ENCODE results near the gene CLDN9. TPM values are rescaled to one million over a fixed set of nuclear protein-coding genes. Genes with fewer than 3 reads are reported as not detected.
"Not testable (repeated sequence)": the region's sequence is repeated elsewhere in the genome, so short reads cannot be mapped to it uniquely, and the experiment has no call there.

The CLDN9 gene
- total RNA-seq, 2 experiments from 2014 or later, result not detected

DNA sequence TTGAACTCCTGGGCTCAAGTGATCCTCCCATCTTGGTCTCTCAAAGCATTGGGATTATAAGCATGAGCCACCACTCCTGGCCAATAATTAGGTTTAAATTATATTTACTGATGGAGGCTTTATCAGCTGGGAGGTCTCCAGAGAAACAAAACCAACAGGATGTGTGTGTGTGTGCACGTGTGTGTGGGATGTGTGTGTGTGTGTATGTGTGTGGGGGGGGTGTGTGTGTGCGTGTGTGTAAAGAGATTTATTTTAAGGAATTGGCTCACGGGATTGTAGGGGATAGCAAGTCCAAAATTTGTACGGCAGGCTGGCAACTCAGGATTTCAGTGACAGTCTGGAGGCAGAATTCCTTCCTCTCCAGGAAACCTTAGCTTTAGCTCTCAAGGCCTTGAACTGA lies 38.3 kb downstream of the CLDN9 start:
- Mint-ChIP-seq H3K27me3 (peaks cover 10% of the 10 kb centered on the region), H3K27ac (no peak overlapping the region), H3K4me3 (no peak overlapping the region), H3K4me1 (ENCODE audit: low read depth) (peaks cover 34% of the 10 kb centered on the region), H3K9me3 (no peaks in the 10 kb centered on the region), H3K36me3 (ENCODE audit: low read depth) (peaks cover 20% of the 10 kb centered on the region)
- ChIA-PET CTCF (interaction anchor here (0.6 to 6.0 kb wide), 3 partner anchors 9 to 643 kb away, joined by 3 to 99 read pairs (median 5); no protein-coding TSS in a partner anchor), POLR2A (interaction anchor here (0.7 to 2.8 kb wide), 6 partner anchors 8 to 78 kb away, joined by 3 to 9 read pairs (median 4); no protein-coding TSS in a partner anchor)
- DNase-seq (no peak), ATAC-seq (no peak)
- TF ChIP-seq, protein P1, sequence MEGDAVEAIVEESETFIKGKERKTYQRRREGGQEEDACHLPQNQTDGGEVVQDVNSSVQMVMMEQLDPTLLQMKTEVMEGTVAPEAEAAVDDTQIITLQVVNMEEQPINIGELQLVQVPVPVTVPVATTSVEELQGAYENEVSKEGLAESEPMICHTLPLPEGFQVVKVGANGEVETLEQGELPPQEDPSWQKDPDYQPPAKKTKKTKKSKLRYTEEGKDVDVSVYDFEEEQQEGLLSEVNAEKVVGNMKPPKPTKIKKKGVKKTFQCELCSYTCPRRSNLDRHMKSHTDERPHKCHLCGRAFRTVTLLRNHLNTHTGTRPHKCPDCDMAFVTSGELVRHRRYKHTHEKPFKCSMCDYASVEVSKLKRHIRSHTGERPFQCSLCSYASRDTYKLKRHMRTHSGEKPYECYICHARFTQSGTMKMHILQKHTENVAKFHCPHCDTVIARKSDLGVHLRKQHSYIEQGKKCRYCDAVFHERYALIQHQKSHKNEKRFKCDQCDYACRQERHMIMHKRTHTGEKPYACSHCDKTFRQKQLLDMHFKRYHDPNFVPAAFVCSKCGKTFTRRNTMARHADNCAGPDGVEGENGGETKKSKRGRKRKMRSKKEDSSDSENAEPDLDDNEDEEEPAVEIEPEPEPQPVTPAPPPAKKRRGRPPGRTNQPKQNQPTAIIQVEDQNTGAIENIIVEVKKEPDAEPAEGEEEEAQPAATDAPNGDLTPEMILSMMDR (IDR thresholded peaks at IDR 0.05), result no peak
- intact Hi-C loops (cut with micrococcal nuclease), result no loop called here

GRCh38 chr16:3051494-3051893 lies 38.8 kb downstream of the CLDN9 start:
- peaks cover 10% of the 10 kb centered on the region for H3K27me3 Mint-ChIP-seq
- POLR2A ChIA-PET, result interaction anchor here (0.6 to 2.8 kb wide), 6 partner anchors 8 to 78 kb away, joined by 3 to 9 read pairs (median 4); no protein-coding TSS in a partner anchor
- TF ChIP-seq, protein P1 (IDR thresholded peaks at IDR 0.05), result no peak
- no peak overlapping the region for H3K27ac Mint-ChIP-seq
- intact Hi-C loops (cut with micrococcal nuclease), result no loop called here
- H3K4me1 Mint-ChIP-seq (ENCODE audit: low read depth), result peaks cover 36% of the 10 kb centered on the region
- no peak for ATAC-seq
- no peak overlapping the region for H3K4me3 Mint-ChIP-seq
- no peak for DNase-seq
- peaks cover 20% of the 10 kb centered on the region for H3K36me3 Mint-ChIP-seq (ENCODE audit: low read depth)
- no peaks in the 10 kb centered on the region for H3K9me3 Mint-ChIP-seq
- CTCF ChIA-PET, result interaction anchor here (0.6 to 6.0 kb wide), 3 partner anchors 10 to 642 kb away, joined by 3 to 99 read pairs (median 5); no protein-coding TSS in a partner anchor

DNA sequence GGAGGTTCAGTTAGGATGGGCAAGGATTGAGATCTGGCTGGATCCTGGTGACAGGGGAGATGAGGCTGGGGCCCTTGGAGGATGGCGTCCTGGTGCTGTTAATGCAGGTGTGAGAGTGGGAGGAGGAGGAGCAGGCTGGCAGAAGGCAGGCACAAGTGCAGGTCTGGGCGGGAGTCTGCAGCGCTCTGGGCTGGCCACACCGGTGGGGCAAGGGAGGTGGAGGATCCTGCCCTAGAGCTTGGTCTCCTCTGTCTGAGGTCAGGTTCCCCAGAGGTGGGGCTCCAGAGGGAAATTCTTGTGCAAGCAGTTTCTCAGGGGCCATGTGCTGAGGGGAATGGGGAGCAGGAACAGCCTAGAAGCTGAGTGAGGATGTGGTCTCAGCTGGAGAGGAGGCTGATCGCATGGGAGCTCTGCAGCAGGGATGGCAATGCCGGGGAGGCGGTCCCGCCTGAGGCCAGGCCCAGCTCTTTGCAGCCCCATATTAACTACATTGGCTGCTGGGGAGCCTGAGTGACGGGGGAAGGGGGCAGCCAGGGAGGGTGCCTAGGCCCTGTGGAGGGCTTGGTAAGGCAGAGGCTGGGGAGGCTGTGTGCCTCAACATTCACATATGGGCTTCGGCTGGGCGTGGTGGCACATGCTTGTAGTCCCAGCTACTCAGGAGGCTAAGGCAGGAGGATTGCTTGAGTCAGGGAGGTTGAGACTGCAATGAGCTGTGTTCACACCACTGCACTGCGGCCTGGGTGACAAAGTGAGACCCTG lies 40.0 kb downstream of the CLDN9 start:
- H3K4me3 Mint-ChIP-seq; H3K27ac Mint-ChIP-seq; intact Hi-C loops (cut with micrococcal nuclease); POLR2A ChIA-PET; H3K27me3 Mint-ChIP-seq; H3K9me3 Mint-ChIP-seq: not testable (repeated sequence)
- peaks cover 25% of the 10 kb centered on the region for H3K36me3 Mint-ChIP-seq (ENCODE audit: low read depth)
- CTCF ChIA-PET, result interaction anchor here (6.0 kb wide), 1 partner anchor 22 kb away, joined by 99 read pairs; no protein-coding TSS in a partner anchor
- DNase-seq (peak; percentile 42), ATAC-seq (peak; percentile 38)
- peaks cover 47% of the 10 kb centered on the region for H3K4me1 Mint-ChIP-seq (ENCODE audit: low read depth)

DNA sequence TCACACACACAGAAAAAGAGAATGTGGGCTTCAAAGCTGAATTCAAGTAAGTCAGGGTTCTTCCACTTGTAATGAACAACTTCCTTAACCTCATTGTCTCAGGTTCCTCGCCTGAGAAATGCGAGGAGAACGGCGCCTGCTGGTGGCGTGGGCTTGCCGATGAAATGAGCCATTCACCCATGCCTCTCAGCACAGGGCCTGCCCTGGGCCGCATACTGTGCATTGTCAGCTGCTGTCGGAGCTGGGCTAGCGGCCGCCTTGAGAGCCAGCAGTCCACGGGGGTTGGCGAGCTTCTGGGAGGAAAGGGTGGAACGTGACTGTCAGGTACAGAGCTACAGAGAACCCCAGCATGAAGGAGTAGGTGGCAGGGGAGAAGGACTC lies 40.6 kb downstream of the CLDN9 start:
- H3K9me3 Mint-ChIP-seq; H3K27ac Mint-ChIP-seq; CTCF ChIA-PET; intact Hi-C loops (cut with micrococcal nuclease); H3K4me3 Mint-ChIP-seq; H3K27me3 Mint-ChIP-seq; POLR2A ChIA-PET: not testable (repeated sequence)
- peaks cover 25% of the 10 kb centered on the region for H3K36me3 Mint-ChIP-seq (ENCODE audit: low read depth)
- ATAC-seq, result peak; percentile 31
- DNase-seq, result peak; percentile 40
- peaks cover 45% of the 10 kb centered on the region for H3K4me1 Mint-ChIP-seq (ENCODE audit: low read depth)

- CTCF ChIA-PET, result interaction anchor here (6.3 to 14.0 kb wide), 2 partner anchors 25 to 73 kb away, joined by 64 to 288 read pairs; no protein-coding TSS in a partner anchor
- Mint-ChIP-seq H3K27me3 (no peaks in the 10 kb centered on the region), H3K4me1 (ENCODE audit: low read depth) (peaks cover 48% of the 10 kb centered on the region), H3K36me3 (ENCODE audit: low read depth) (peaks cover 27% of the 10 kb centered on the region), H3K9me3 (no peaks in the 10 kb centered on the region), H3K27ac (peak overlapping the region; percentile 82), H3K4me3 (peak overlapping the region; percentile 26)
- ATAC-seq (peak; percentile 11), DNase-seq (peak; percentile 53)
- POLR2A ChIA-PET, result interaction anchor here (0.9 kb wide), 1 partner anchor 74 kb away, joined by 3 read pairs; no protein-coding TSS in a partner anchor
- intact Hi-C loops (cut with micrococcal nuclease), result no loop called here
- TF ChIP-seq, protein P1 (IDR thresholded peaks at IDR 0.05), result no peak
Measured at GRCh38 chr16:3054965-3055733, 42.4 kb downstream of the CLDN9 start.

DNA sequence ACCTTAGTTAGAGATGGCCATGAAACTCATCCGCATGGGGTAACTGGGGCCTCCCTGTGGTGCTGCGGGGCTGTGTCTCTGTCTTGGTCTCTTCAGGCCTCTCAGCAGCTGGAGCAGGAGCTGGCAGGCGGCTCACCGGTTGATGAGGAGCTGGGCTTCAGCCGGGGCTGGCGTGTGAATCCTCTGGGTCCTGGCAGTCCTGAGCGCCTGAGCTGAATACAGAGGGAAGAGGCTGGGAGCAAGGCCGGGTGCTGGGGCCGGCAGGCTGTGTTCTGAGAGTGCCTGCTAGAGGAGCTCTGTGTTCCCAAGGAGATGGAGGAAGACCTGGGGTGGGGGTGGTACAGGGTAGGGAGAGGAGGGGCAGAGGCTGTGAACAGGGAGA lies 43.0 kb downstream of the CLDN9 start:
- Mint-ChIP-seq H3K27ac (peak overlapping the region; percentile 82), H3K36me3 (ENCODE audit: low read depth) (peaks cover 27% of the 10 kb centered on the region), H3K4me1 (ENCODE audit: low read depth) (peaks cover 54% of the 10 kb centered on the region)
- ChIA-PET CTCF (interaction anchor here (1.2 to 14.0 kb wide), 3 partner anchors 26 to 73 kb away, joined by 4 to 288 read pairs (median 64); no protein-coding TSS in a partner anchor), POLR2A (interaction anchor here (0.8 to 1.5 kb wide), 3 partner anchors 8 to 73 kb away, joined by 3 to 7 read pairs (median 3); no protein-coding TSS in a partner anchor)
- intact Hi-C loops (cut with micrococcal nuclease); DNase-seq; H3K27me3 Mint-ChIP-seq; ATAC-seq; H3K4me3 Mint-ChIP-seq; H3K9me3 Mint-ChIP-seq: not testable (repeated sequence)
